GM12865 (cell line): ENCODE data around the gene KIRREL3.
A peak's percentile ranks its signal among the peaks of the same experiment; 100 is the strongest.

ENCODE experiments used
- DNase-seq: peaks from one replicate; pipeline ENCODE4 v3.0.0; 2010; ENCODE audit warnings: low read depth
- H3K4me3 ChIP-seq: 2 replicates; pipeline ENCODE4 v1.5.1; 2011; ENCODE audit warnings: mild to moderate bottlenecking, low read depth, low read length, control low read depth
- TF ChIP-seq, protein P1 (sequence below): IDR thresholded peaks from 2 replicates; pipeline ENCODE4 v1.5.1; 2011; ENCODE audit warnings: low read length, control low read depth, low read depth, inconsistent platforms; ENCODE audit not compliant: insufficient read depth; ENCODE audit errors: missing control alignments

KIRREL3 gene

DNA sequence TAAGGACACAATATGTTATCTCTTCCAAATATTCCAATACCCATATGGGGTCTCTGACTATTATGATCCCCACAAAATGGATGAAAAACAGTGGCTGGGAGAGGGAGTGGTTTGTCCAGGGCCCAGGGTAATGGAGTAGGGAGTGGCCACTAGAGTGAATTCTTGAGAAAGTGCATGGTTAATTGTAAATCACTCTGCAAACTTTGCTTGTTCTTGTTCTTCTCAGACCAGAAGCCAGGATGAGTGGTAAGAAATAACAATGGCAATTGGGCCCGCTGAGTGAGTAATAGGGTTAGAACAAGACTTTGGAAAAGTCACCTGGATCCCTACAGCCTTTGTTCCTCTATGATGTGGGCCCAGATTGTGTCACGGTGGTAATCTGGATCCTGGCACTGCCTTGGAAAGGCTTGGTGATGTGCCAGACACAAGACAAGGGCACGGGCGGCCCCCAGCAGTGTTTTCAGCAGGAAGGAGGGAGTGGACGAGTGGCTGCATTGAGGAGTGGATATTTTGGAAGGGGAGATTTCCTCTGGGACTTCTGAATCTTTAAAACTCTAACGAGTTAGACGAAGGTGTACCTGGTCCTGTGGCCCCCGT, 18.2 kb upstream of the KIRREL3 start:
- H3K4me3 ChIP-seq, result no peak overlapping the region
- TF ChIP-seq, protein P1, sequence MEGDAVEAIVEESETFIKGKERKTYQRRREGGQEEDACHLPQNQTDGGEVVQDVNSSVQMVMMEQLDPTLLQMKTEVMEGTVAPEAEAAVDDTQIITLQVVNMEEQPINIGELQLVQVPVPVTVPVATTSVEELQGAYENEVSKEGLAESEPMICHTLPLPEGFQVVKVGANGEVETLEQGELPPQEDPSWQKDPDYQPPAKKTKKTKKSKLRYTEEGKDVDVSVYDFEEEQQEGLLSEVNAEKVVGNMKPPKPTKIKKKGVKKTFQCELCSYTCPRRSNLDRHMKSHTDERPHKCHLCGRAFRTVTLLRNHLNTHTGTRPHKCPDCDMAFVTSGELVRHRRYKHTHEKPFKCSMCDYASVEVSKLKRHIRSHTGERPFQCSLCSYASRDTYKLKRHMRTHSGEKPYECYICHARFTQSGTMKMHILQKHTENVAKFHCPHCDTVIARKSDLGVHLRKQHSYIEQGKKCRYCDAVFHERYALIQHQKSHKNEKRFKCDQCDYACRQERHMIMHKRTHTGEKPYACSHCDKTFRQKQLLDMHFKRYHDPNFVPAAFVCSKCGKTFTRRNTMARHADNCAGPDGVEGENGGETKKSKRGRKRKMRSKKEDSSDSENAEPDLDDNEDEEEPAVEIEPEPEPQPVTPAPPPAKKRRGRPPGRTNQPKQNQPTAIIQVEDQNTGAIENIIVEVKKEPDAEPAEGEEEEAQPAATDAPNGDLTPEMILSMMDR, result no peak

DNA sequence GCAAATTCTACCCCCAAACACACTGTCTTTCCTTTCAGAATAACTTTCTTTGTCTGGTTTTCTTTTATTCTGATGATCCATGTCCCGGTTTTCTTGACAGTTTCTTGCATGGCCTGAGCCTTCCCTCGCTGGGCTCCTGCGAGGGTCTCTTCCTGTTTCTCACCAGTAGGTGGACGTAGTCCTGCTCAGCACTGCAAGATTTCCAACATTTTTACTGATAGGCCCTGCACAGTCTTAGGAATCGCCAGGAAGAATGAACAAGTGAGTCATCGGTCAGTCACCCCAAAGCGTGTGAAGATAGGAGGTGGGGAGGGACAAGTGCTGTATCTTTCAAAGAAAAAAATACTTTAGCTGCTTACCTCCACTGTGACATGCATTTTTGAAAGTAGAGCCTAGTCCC, 16.9 kb upstream of the KIRREL3 start:
- DNase-seq, result no peak
- TF ChIP-seq, protein P1, result no peak
- no peak overlapping the region for H3K4me3 ChIP-seq

More for the DNA sequence above, 18.2 kb upstream of the KIRREL3 start:
- DNase-seq, result no peak

DNA sequence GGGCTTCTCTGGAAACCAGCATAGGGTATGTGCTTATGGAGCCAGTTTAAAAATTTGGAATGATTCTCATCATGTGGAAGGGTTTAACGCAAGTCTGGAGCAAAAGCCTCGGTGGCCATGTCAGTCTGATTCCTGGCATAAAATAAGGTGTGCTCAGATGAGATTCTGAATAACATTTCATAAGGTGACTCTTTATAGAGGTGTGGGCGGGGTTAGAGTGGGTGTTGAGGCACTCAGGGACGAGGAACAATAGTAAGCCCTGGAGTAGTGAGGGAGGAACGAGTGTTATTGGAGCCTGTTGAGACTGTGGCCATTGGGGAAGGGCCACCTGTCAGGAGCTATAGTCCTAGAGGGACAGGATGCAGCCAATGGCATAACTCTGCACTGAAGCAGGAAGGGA, 13.0 kb upstream of the KIRREL3 start:
- TF ChIP-seq, protein P1, result no peak
- no peak overlapping the region for H3K4me3 ChIP-seq
- no peak for DNase-seq

DNA sequence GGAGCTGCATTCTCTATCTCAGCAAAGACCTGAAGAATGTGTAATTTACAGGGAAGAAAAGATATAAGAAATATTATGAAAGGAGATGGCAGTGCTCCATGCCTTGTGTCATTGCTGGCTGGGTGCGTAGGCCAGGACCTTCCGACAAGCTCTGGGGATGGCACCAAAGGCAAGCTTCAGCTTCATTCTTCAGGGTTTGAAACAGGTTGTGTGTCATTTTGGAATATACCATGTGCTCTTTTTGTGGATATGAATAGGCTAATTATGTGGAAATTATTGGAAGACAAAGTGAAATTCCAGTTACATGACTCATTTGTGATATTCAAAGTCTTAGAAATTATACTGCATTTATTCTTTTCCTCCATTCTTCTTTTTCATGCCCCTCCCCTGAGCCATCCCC, 5.7 kb upstream of the KIRREL3 start:
- no peak overlapping the region for H3K4me3 ChIP-seq
- no peak for DNase-seq
- TF ChIP-seq, protein P1, result no peak

DNA sequence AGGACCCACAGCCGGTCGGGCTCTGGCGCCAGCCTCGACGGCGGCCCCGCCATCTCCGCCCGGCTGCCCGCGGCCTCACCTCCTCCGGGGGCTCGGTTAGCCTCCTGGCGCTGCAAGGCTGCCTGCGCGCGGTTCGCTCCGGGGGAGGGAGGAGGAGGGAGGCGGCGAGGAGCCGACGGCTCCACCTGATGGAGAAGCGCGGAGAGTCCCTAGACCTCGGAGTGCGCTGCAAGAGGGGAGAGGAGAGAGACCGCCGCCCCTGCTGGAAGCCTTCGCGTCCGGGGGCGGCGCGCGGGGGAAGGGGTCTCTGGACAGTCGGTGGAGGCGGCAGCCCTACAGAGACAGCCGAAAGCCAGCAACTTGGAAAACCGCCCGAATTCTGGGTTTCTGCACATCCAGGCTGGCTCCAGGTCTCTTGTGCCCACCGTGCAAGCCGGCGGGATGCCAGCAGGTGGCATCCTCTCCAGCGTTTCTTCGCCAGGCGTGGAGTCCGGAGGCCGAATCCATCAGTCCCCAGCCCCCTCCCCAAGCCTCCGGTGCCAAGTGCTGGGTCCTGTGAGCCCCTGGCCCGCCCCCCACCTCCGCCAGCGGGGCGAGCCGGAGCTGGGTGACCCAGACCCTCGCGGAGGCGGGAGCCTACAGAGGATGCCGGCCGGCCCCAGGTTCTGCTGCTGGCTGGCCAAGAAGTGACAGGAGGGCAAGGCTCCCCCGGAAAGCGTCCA, 2.9 kb upstream of the KIRREL3 start:
- peak; percentile 19 for DNase-seq
- TF ChIP-seq, protein P1, result peak; percentile 37
- no peak overlapping the region for H3K4me3 ChIP-seq

DNA sequence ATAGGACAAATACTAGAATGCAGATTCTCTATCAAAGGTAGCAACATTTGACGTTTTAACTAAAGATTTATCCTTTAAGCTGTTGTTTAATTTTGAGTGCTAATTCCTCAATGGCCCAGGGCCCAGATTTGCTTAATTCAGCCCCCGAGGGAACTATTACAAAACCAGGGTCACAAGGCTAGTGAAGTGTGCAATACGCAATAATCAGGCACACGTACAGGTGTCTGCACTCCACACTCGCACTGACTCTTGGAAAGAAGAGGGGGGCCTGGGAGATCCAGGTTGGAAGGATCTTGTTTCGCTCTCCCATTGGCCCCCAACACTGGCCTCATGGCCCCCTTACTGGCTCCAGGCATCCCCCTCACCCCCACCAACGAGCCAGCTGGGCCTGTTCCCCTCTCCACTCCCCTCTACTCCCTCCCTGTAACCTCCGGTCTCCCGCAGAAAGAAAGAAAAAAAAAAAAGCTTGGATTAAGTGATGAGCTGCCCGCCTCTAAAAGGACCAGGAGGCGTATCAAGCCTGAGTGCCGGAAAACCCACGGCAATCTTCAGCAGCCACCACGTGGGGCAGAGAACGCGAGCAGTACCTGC, 2.2 kb upstream of the KIRREL3 start:
- no peak overlapping the region for H3K4me3 ChIP-seq
- no peak for DNase-seq

More for the DNA sequence above, 2.2 kb upstream of the KIRREL3 start:
- TF ChIP-seq, protein P1, result no peak
